ENCODE measurements around the gene SREBF1.
A peak's percentile ranks its signal among the peaks of the same experiment; 100 is the strongest.

SREBF1 gene

GRCh38 chr17:17849845-17850373 is 13.1 kb upstream of the SREBF1 start:
- H3K9me3 Mint-ChIP-seq, result no peaks in the 10 kb centered on the region
- peaks cover 29% of the 10 kb centered on the region for H3K36me3 Mint-ChIP-seq
- no peaks in the 10 kb centered on the region for H3K27me3 Mint-ChIP-seq
- H3K27ac Mint-ChIP-seq, result peak overlapping the region; percentile 99
- H3K4me1 Mint-ChIP-seq, result peaks cover 83% of the 10 kb centered on the region
- CTCF ChIA-PET, result interaction anchor here (1.0 to 2.6 kb wide), 7 partner anchors 8 to 170 kb away, joined by 3 to 15 read pairs (median 10); partner anchors contain the start of gene SREBF1
- H3K4me3 Mint-ChIP-seq, result no peak overlapping the region
- peak; percentile 86 for DNase-seq

- peaks cover 79% of the 10 kb centered on the region for H3K4me1 Mint-ChIP-seq
- H3K4me3 Mint-ChIP-seq, result peak overlapping the region; percentile 41
- no peaks in the 10 kb centered on the region for H3K27me3 Mint-ChIP-seq
These were observed 12.5 kb upstream of the SREBF1 start for GRCh38 chr17:17849147-17849820.

GRCh38 chr17:17848311-17849082 is 11.7 kb upstream of the SREBF1 start:
- Mint-ChIP-seq H3K27me3 (no peaks in the 10 kb centered on the region), H3K36me3 (peaks cover 26% of the 10 kb centered on the region), H3K27ac (peak overlapping the region; percentile 99), H3K4me1 (peaks cover 71% of the 10 kb centered on the region), H3K9me3 (no peaks in the 10 kb centered on the region), H3K4me3 (peak overlapping the region; percentile 41)
- CTCF ChIA-PET, result interaction anchor here (0.9 to 2.6 kb wide), 9 partner anchors 8 to 71 kb away, joined by 3 to 15 read pairs (median 4); partner anchors contain the start of gene SREBF1
- DNase-seq, result peak; percentile 21

More at GRCh38 chr17:17849147-17849820, 12.5 kb upstream of the SREBF1 start:
- CTCF ChIA-PET, result interaction anchor here (0.9 to 2.6 kb wide), 11 partner anchors 8 to 169 kb away, joined by 3 to 15 read pairs (median 4); partner anchors contain the start of gene SREBF1
- H3K27ac Mint-ChIP-seq, result peak overlapping the region; percentile 99
- DNase-seq, result peak; percentile 92
- no peaks in the 10 kb centered on the region for H3K9me3 Mint-ChIP-seq
- peaks cover 29% of the 10 kb centered on the region for H3K36me3 Mint-ChIP-seq

GRCh38 chr17:17847726-17848125 is 10.9 kb upstream of the SREBF1 start:
- Mint-ChIP-seq H3K27ac (peak overlapping the region; percentile 99), H3K4me3 (no peak overlapping the region)

GRCh38 chr17:17847118-17847689 is 10.4 kb upstream of the SREBF1 start:
- peak overlapping the region; percentile 99 for H3K27ac Mint-ChIP-seq
- DNase-seq, result no peak
- no peak overlapping the region for H3K4me3 Mint-ChIP-seq
- no peaks in the 10 kb centered on the region for H3K9me3 Mint-ChIP-seq
- no peaks in the 10 kb centered on the region for H3K27me3 Mint-ChIP-seq
- peaks cover 22% of the 10 kb centered on the region for H3K36me3 Mint-ChIP-seq
- H3K4me1 Mint-ChIP-seq, result peaks cover 61% of the 10 kb centered on the region
- CTCF ChIA-PET, result interaction anchor here (1.9 kb wide), 1 partner anchor 72 kb away, joined by 4 read pairs; no protein-coding TSS in a partner anchor

More at GRCh38 chr17:17847726-17848125, 10.9 kb upstream of the SREBF1 start:
- Mint-ChIP-seq H3K4me1 (peaks cover 64% of the 10 kb centered on the region), H3K36me3 (peaks cover 23% of the 10 kb centered on the region), H3K27me3 (no peaks in the 10 kb centered on the region), H3K9me3 (no peaks in the 10 kb centered on the region)
- DNase-seq, result peak; percentile 18
- CTCF ChIA-PET, result interaction anchor here (1.9 kb wide), 1 partner anchor 71 kb away, joined by 4 read pairs; no protein-coding TSS in a partner anchor

GRCh38 chr17:17846645-17847044 is 9.9 kb upstream of the SREBF1 start:
- no peak for DNase-seq
- H3K4me1 Mint-ChIP-seq, result peaks cover 61% of the 10 kb centered on the region
- H3K4me3 Mint-ChIP-seq, result no peak overlapping the region
- H3K27me3 Mint-ChIP-seq, result no peaks in the 10 kb centered on the region
- H3K9me3 Mint-ChIP-seq, result no peaks in the 10 kb centered on the region
- peak overlapping the region; percentile 64 for H3K27ac Mint-ChIP-seq
- H3K36me3 Mint-ChIP-seq, result peaks cover 21% of the 10 kb centered on the region
- CTCF ChIA-PET, result no interaction called here

- CTCF ChIA-PET, result no interaction called here
- Mint-ChIP-seq H3K36me3 (peaks cover 21% of the 10 kb centered on the region), H3K27me3 (no peaks in the 10 kb centered on the region), H3K4me1 (peaks cover 61% of the 10 kb centered on the region), H3K27ac (peak overlapping the region; percentile 67), H3K9me3 (no peaks in the 10 kb centered on the region), H3K4me3 (no peak overlapping the region)
- DNase-seq, result no peak
These were observed 9.2 kb upstream of the SREBF1 start for GRCh38 chr17:17846003-17846402.

GRCh38 chr17:17845046-17845775 is 8.4 kb upstream of the SREBF1 start:
- CTCF ChIA-PET, result no interaction called here
- Mint-ChIP-seq H3K36me3 (peaks cover 16% of the 10 kb centered on the region), H3K4me3 (no peak overlapping the region), H3K27ac (peak overlapping the region; percentile 67), H3K9me3 (no peaks in the 10 kb centered on the region), H3K27me3 (no peaks in the 10 kb centered on the region), H3K4me1 (peaks cover 57% of the 10 kb centered on the region)
- DNase-seq, result no peak

GRCh38 chr17:17844500-17844899 is 7.7 kb upstream of the SREBF1 start:
- Mint-ChIP-seq H3K9me3 (no peaks in the 10 kb centered on the region), H3K27me3 (no peaks in the 10 kb centered on the region), H3K4me1 (peaks cover 53% of the 10 kb centered on the region), H3K36me3 (peaks cover 14% of the 10 kb centered on the region), H3K4me3 (no peak overlapping the region), H3K27ac (no peak overlapping the region)
- CTCF ChIA-PET, result no interaction called here
- no peak for DNase-seq

GRCh38 chr17:17844079-17844478 is 7.3 kb upstream of the SREBF1 start:
- H3K27ac Mint-ChIP-seq, result no peak overlapping the region
- H3K4me3 Mint-ChIP-seq, result no peak overlapping the region
- peaks cover 14% of the 10 kb centered on the region for H3K36me3 Mint-ChIP-seq
- CTCF ChIA-PET, result no interaction called here
- H3K9me3 Mint-ChIP-seq, result no peaks in the 10 kb centered on the region
- DNase-seq, result no peak
- H3K27me3 Mint-ChIP-seq, result no peaks in the 10 kb centered on the region
- peaks cover 53% of the 10 kb centered on the region for H3K4me1 Mint-ChIP-seq

GRCh38 chr17:17843096-17843495 is 6.3 kb upstream of the SREBF1 start:
- CTCF ChIA-PET, result no interaction called here
- H3K36me3 Mint-ChIP-seq, result peaks cover 12% of the 10 kb centered on the region
- no peak overlapping the region for H3K4me3 Mint-ChIP-seq
- H3K27me3 Mint-ChIP-seq, result no peaks in the 10 kb centered on the region
- no peaks in the 10 kb centered on the region for H3K9me3 Mint-ChIP-seq
- no peak for DNase-seq
- peak overlapping the region; percentile 14 for H3K27ac Mint-ChIP-seq
- H3K4me1 Mint-ChIP-seq, result peaks cover 53% of the 10 kb centered on the region

GRCh38 chr17:17842111-17842876 is 5.5 kb upstream of the SREBF1 start:
- no peaks in the 10 kb centered on the region for H3K9me3 Mint-ChIP-seq
- peaks cover 53% of the 10 kb centered on the region for H3K4me1 Mint-ChIP-seq
- H3K36me3 Mint-ChIP-seq, result peaks cover 9% of the 10 kb centered on the region
- no peak for DNase-seq
- H3K27me3 Mint-ChIP-seq, result no peaks in the 10 kb centered on the region
- no peak overlapping the region for H3K27ac Mint-ChIP-seq
- no peak overlapping the region for H3K4me3 Mint-ChIP-seq
- CTCF ChIA-PET, result interaction anchor here (1.1 kb wide), 1 partner anchor 7 kb away, joined by 3 read pairs; no protein-coding TSS in a partner anchor

GRCh38 chr17:17841601-17842025 is 4.8 kb upstream of the SREBF1 start:
- peaks cover 51% of the 10 kb centered on the region for H3K4me1 Mint-ChIP-seq

More at GRCh38 chr17:17841601-17842025, 4.8 kb upstream of the SREBF1 start:
- Mint-ChIP-seq H3K4me3 (peak overlapping the region; percentile 76), H3K27ac (peak overlapping the region; percentile 90), H3K27me3 (no peaks in the 10 kb centered on the region), H3K9me3 (no peaks in the 10 kb centered on the region), H3K36me3 (peaks cover 6% of the 10 kb centered on the region)
- no peak for DNase-seq
- CTCF ChIA-PET, result interaction anchor here (1.1 kb wide), 1 partner anchor 8 kb away, joined by 3 read pairs; no protein-coding TSS in a partner anchor

Measured in activated naive CD4-positive, alpha-beta T cell treated with anti-CD3 and anti-CD28 coated beads, Interleukin-2, amount 10 ng/mL, durations not matched to agents 7 days and 5 days (primary cell).